ENCODE data around the gene DPYSL3.

GRCh38 chr5:147552897-147553296 lies 43.0 kb upstream of the DPYSL3 start:
- TF ChIP-seq CTCF (IDR thresholded peaks at IDR 0.05 in 2 of 3, conservative IDR thresholded peaks at IDR 0.05 in 1 of 3; ENCODE audit: borderline replicate concordance in 1 of 3, insufficient read depth in 1 of 3, low read depth in 2 of 3, low read length in 2 of 3): no peak
- TF ChIP-seq SP1 (IDR thresholded peaks at IDR 0.05; ENCODE audit: low read depth): no peak
